GM23338 (cell line): ENCODE results near the gene EXPH5. TPM values are rescaled to one million over a fixed set of nuclear protein-coding genes. Genes with fewer than 3 reads are reported as not detected.
A peak's percentile ranks its signal among the peaks of the same experiment; 100 is the strongest.

ENCODE experiments used
- ATAC-seq: fragments of 200-7000 bp; cut with Tn5 transposase; 3 replicates; pipeline ENCODE4 v1.9.1; 2020
- DNase-seq: peaks from one replicate; pipeline ENCODE4 v3.0.0-alpha.2; 2015; ENCODE audit warnings: low spot score
- H2AFZ ChIP-seq: fragments of 200-600 bp; sonication (generic); 2 replicates; pipeline ENCODE4 v1.8.0; 2016; ENCODE audit warnings: antibody characterized with exemption, mild to moderate bottlenecking, moderate library complexity
- H3F3A ChIP-seq: fragments of 200-600 bp; sonication (generic); replicated peaks from 2 replicates; pipeline ENCODE4 v1.8.0; 2017; ENCODE audit warnings: antibody characterized with exemption, mixed run types, low read depth
- H3K27ac ChIP-seq: fragments of 200-600 bp; sonication (generic); 2 replicates; pipeline ENCODE4 v1.6.1; 2016; ENCODE audit warnings: low read depth
- H3K27me3 ChIP-seq: fragments of 200-600 bp; sonication (generic); 2 replicates; pipeline ENCODE4 v1.8.0; 2016; ENCODE audit warnings: mild to moderate bottlenecking, mixed run types, moderate library complexity; ENCODE audit not compliant: insufficient read depth
- H3K36me3 ChIP-seq: fragments of 200-600 bp; sonication (generic); 2 replicates; pipeline ENCODE4 v1.8.0; 2016; ENCODE audit warnings: mild to moderate bottlenecking; ENCODE audit not compliant: insufficient read depth
- H3K4me1 ChIP-seq: fragments of 200-600 bp; sonication (generic); 2 replicates; pipeline ENCODE4 v1.8.0; 2016; ENCODE audit warnings: mild to moderate bottlenecking, moderate library complexity; ENCODE audit not compliant: insufficient read depth
- H3K4me2 ChIP-seq: fragments of 200-600 bp; sonication (generic); 2 replicates; pipeline ENCODE4 v1.7.1; 2017; ENCODE audit warnings: mixed run types
- H3K4me3 ChIP-seq: fragments of 200-600 bp; sonication (generic); 2 replicates; pipeline ENCODE4 v1.6.1; 2016; ENCODE audit warnings: mixed run types
- H3K79me2 ChIP-seq: fragments of 200-600 bp; sonication (generic); replicated peaks from 2 replicates; pipeline ENCODE4 v1.8.0; 2017; ENCODE audit warnings: mild to moderate bottlenecking; ENCODE audit not compliant: insufficient read depth
- H3K9me2 ChIP-seq: fragments of 200-600 bp; sonication (generic); 2 replicates; pipeline ENCODE4 v1.8.0; 2017; ENCODE audit not compliant: insufficient read depth
- H4K20me1 ChIP-seq: fragments of 200-600 bp; sonication (generic); replicated peaks from 2 replicates; pipeline ENCODE4 v1.8.0; 2017; ENCODE audit warnings: mild to moderate bottlenecking; ENCODE audit not compliant: insufficient read depth
- H3K27ac Mint-ChIP-seq: 2 replicates; pipeline ENCODE4 v1.8.0; 2020; ENCODE audit warnings: inconsistent platforms, mild to moderate bottlenecking, moderate library complexity, mixed read lengths
- H3K27me3 Mint-ChIP-seq: 3 replicates; pipeline ENCODE4 v1.8.0; 2022; ENCODE audit warnings: low read depth, mild to moderate bottlenecking, moderate library complexity, mixed read lengths, inconsistent platforms; ENCODE audit not compliant: insufficient read depth, poor library complexity
- H3K36me3 Mint-ChIP-seq: 3 replicates; pipeline ENCODE4 v1.8.0; 2021; ENCODE audit warnings: low read depth, mild to moderate bottlenecking, inconsistent platforms, moderate library complexity, mixed read lengths
- H3K4me1 Mint-ChIP-seq: 3 replicates; pipeline ENCODE4 v1.8.0; 2020; ENCODE audit warnings: mild to moderate bottlenecking, inconsistent platforms, mixed read lengths
- H3K4me3 Mint-ChIP-seq: 3 replicates; pipeline ENCODE4 v1.8.0; 2021; ENCODE audit warnings: moderate library complexity, mild to moderate bottlenecking, inconsistent platforms, mixed read lengths
- H3K9me3 Mint-ChIP-seq: 3 replicates; pipeline ENCODE4 v1.8.0; 2020; ENCODE audit warnings: moderate library complexity, mild to moderate bottlenecking, inconsistent platforms, mixed read lengths
- CREB1 ChIP-seq: fragments of 250-450 bp; sonication (Bioruptor Pico); IDR thresholded peaks from 2 replicates; pipeline ENCODE4 v1.5.0; 2020; ENCODE audit warnings: low read depth, mild to moderate bottlenecking, moderate library complexity
- ETS1 ChIP-seq: IDR thresholded peaks from 2 replicates; pipeline ENCODE4 v1.6.1; 2016; ENCODE audit warnings: antibody characterized with exemption
- NANOG ChIP-seq: IDR thresholded peaks from 2 replicates; pipeline ENCODE4 v1.6.1; 2016; ENCODE audit warnings: antibody characterized with exemption, borderline replicate concordance
- POLR2AphosphoS5 ChIP-seq: IDR thresholded peaks from 2 replicates; pipeline ENCODE4 v1.6.1; 2016; ENCODE audit warnings: antibody characterized with exemption, low read depth
- STAT1 ChIP-seq: IDR thresholded peaks from one replicate; pipeline ENCODE4 v1.6.1; 2016; ENCODE audit warnings: antibody characterized with exemption; ENCODE audit not compliant: unreplicated experiment
- ZNF331 ChIP-seq: fragments of 250-450 bp; sonication (Bioruptor Pico); IDR thresholded peaks from 2 replicates; pipeline ENCODE4 v1.5.0; 2020; ENCODE audit warnings: low read depth, mild to moderate bottlenecking, moderate library complexity
- polyA plus RNA-seq: library from polyadenylated mRNA; unstranded; fragments of >200 nt; fragmentation: Nextera tagmentation; extraction: Ambion mirVana; gene quantifications from 2 replicates; pipeline ENCODE4 v1.2.1, GENCODE V29; 2016
- total RNA-seq: library from RNA; depleted of rRNA; stranded (reverse); fragments of >200 nt; shearing (Covaris generic); gene quantifications from 2 replicates; pipeline ENCODE4 v1.2.3, GENCODE V29; 2014; rRNA removed

EXPH5 gene
- total and polyA plus RNA-seq, 2 experiments from 2014 or later = 3.6 to 12.6 TPM

- Histone ChIP-seq H3F3A (no peaks in the 10 kb centered on the region), H3K27me3 (no peaks in the 10 kb centered on the region), H3K4me3 (peak within 1 kb of the TSS; percentile 70), H3K4me1 (no peaks in the 10 kb centered on the region), H3K4me2 (peak within 1 kb of the TSS; percentile 87), H3K27ac (peak within 1 kb of the TSS; percentile 95), H3K79me2 (no peaks in the 10 kb centered on the region), H4K20me1 (no peaks in the 10 kb centered on the region), H2AFZ (peak within 1 kb of the TSS; percentile 88), H3K9me2 (no peaks in the 10 kb centered on the region), H3K36me3 (no peaks in the 10 kb centered on the region)
- Mint-ChIP-seq H3K27ac (peak within 1 kb of the TSS; percentile 100), H3K27me3 (peaks cover 10% of the 10 kb centered on the region), H3K9me3 (no peaks in the 10 kb centered on the region; the same call in 2 of the 3 replicates), H3K36me3 (no peaks in the 10 kb centered on the region), H3K4me1 (no peaks in the 10 kb centered on the region), H3K4me3 (peak within 1 kb of the TSS; percentile 97)
- TF ChIP-seq ETS1 (peak; percentile 59; the same call in 1 of the 2 replicates), NANOG (no peak), CREB1 (peak; percentile 94), ZNF331 (no peak), POLR2AphosphoS5 (peak; percentile 96)
- ATAC-seq (peak; percentile 98), DNase-seq (peak; percentile 99)
These were observed 126.3 kb downstream of the EXPH5 start, which contains the start of gene C11orf65 for GRCh38 chr11:108467091-108467823. Gene C11orf65 (minus strand): TSS chr11:108467529. CDS start chr11:108461559, 5,970 bp downstream.

- Histone ChIP-seq H3K4me2 (peak overlapping the region; percentile 87), H3K36me3 (no peaks in the 10 kb centered on the region), H3F3A (no peaks in the 10 kb centered on the region), H4K20me1 (no peaks in the 10 kb centered on the region), H3K27ac (peak overlapping the region; percentile 95), H3K9me2 (no peaks in the 10 kb centered on the region), H2AFZ (peak overlapping the region; percentile 88), H3K4me1 (no peaks in the 10 kb centered on the region), H3K27me3 (no peaks in the 10 kb centered on the region), H3K79me2 (no peaks in the 10 kb centered on the region), H3K4me3 (peak overlapping the region; percentile 70)
- Mint-ChIP-seq H3K4me3 (peak overlapping the region; percentile 97), H3K27ac (peak overlapping the region; percentile 81), H3K27me3 (peaks cover 10% of the 10 kb centered on the region), H3K4me1 (no peaks in the 10 kb centered on the region), H3K36me3 (no peaks in the 10 kb centered on the region), H3K9me3 (no peaks in the 10 kb centered on the region; the same call in 2 of the 3 replicates)
- ATAC-seq = no peak
- DNase-seq = no peak
- TF ChIP-seq STAT1 = no peak
These were observed 127.2 kb downstream of the EXPH5 start for GRCh38 chr11:108466405-108466804.

Other genes starting within 250 kb of the EXPH5 start
- 0.21 TPM in 1 of 2 replicates, not detected in the other for gene C11orf65, start 126.2 kb downstream of the EXPH5 start, total RNA-seq
- gene C11orf65, start 126.2 kb downstream of the EXPH5 start, polyA plus RNA-seq = 0.64 and 1.7 TPM in 2 replicates
- gene POGLUT3, start 95.4 kb downstream of the EXPH5 start, total RNA-seq = 12.2 and 14.1 TPM in 2 replicates
- gene POGLUT3, start 95.4 kb downstream of the EXPH5 start, polyA plus RNA-seq = 7.6 and 7.7 TPM in 2 replicates
- 32.4 and 35.1 TPM in 2 replicates for gene DDX10, start 71.3 kb upstream of the EXPH5 start, total RNA-seq
- gene DDX10, start 71.3 kb upstream of the EXPH5 start, polyA plus RNA-seq = 33.5 and 37.8 TPM in 2 replicates